Activated naive CD8-positive, alpha-beta T cell treated with anti-CD3 and anti-CD28 coated beads, Interleukin-2, amount 50 U/mL, for 24 hours (primary cell): ENCODE results near the gene THUMPD1.
A peak's percentile ranks its signal among the peaks of the same experiment; 100 is the strongest.
"Not testable (repeated sequence)": the region's sequence is repeated elsewhere in the genome, so short reads cannot be mapped to it uniquely, and the experiment has no call there.

Experiments
- ATAC-seq: fragments of 150-1000 bp; cut with Tn5 transposase; one replicate; pipeline ENCODE4 v1.10.0; 2021
- DNase-seq: peaks from one replicate; pipeline ENCODE4 v3.0.0; 2021
- H3K27ac Mint-ChIP-seq: one replicate; pipeline ENCODE4 v1.8.0; 2021; ENCODE audit warnings: mild to moderate bottlenecking, mixed read lengths
- H3K27me3 Mint-ChIP-seq: one replicate; pipeline ENCODE4 v1.8.0; 2021; ENCODE audit warnings: mixed read lengths
- H3K36me3 Mint-ChIP-seq: one replicate; pipeline ENCODE4 v1.8.0; 2021; ENCODE audit warnings: low read depth, mixed read lengths
- H3K4me1 Mint-ChIP-seq: one replicate; pipeline ENCODE4 v1.8.0; 2021; ENCODE audit warnings: mixed read lengths
- H3K4me3 Mint-ChIP-seq: one replicate; pipeline ENCODE4 v1.8.0; 2021; ENCODE audit warnings: mild to moderate bottlenecking, moderate library complexity, mixed read lengths
- H3K9me3 Mint-ChIP-seq: one replicate; pipeline ENCODE4 v1.8.0; 2021; ENCODE audit warnings: mixed read lengths

Gene THUMPD1

GRCh38 chr16:20762404-20763123 lies 20.9 kb upstream of the THUMPD1 start:
- H3K4me3 Mint-ChIP-seq: peak overlapping the region; percentile 90
- peaks cover 21% of the 10 kb centered on the region for H3K4me1 Mint-ChIP-seq

GRCh38 chr16:20761175-20761574 lies 19.6 kb upstream of the THUMPD1 start:
- H3K4me3 Mint-ChIP-seq: no peak overlapping the region
- ATAC-seq (no peak), DNase-seq (no peak)
- no peaks in the 10 kb centered on the region for H3K27me3 Mint-ChIP-seq
- peaks cover 21% of the 10 kb centered on the region for H3K4me1 Mint-ChIP-seq
- H3K36me3 Mint-ChIP-seq: no peaks in the 10 kb centered on the region
- H3K27ac Mint-ChIP-seq: no peak overlapping the region
- peaks cover 7% of the 10 kb centered on the region for H3K9me3 Mint-ChIP-seq

More at GRCh38 chr16:20762404-20763123, 20.9 kb upstream of the THUMPD1 start:
- peak overlapping the region; percentile 88 for H3K27ac Mint-ChIP-seq
- no peaks in the 10 kb centered on the region for H3K36me3 Mint-ChIP-seq
- H3K9me3 Mint-ChIP-seq: peaks cover 7% of the 10 kb centered on the region
- no peaks in the 10 kb centered on the region for H3K27me3 Mint-ChIP-seq
- no peak for DNase-seq
- ATAC-seq: no peak

GRCh38 chr16:20760346-20760745 lies 18.7 kb upstream of the THUMPD1 start:
- ATAC-seq (no peak), DNase-seq (no peak)
- no peaks in the 10 kb centered on the region for H3K36me3 Mint-ChIP-seq
- H3K9me3 Mint-ChIP-seq: peaks cover 7% of the 10 kb centered on the region
- H3K27me3 Mint-ChIP-seq: no peaks in the 10 kb centered on the region
- no peak overlapping the region for H3K27ac Mint-ChIP-seq
- peaks cover 19% of the 10 kb centered on the region for H3K4me1 Mint-ChIP-seq
- no peak overlapping the region for H3K4me3 Mint-ChIP-seq

GRCh38 chr16:20755799-20756198 lies 14.2 kb upstream of the THUMPD1 start:
- not testable (repeated sequence) for H3K4me3 Mint-ChIP-seq, H3K9me3 Mint-ChIP-seq, H3K27me3 Mint-ChIP-seq, ATAC-seq, H3K4me1 Mint-ChIP-seq, H3K36me3 Mint-ChIP-seq, DNase-seq, H3K27ac Mint-ChIP-seq

- peaks cover 2% of the 10 kb centered on the region for H3K27me3 Mint-ChIP-seq
- H3K9me3 Mint-ChIP-seq: peaks cover 8% of the 10 kb centered on the region
- DNase-seq: no peak
- H3K4me3 Mint-ChIP-seq: no peak overlapping the region
- no peak overlapping the region for H3K27ac Mint-ChIP-seq
- no peak for ATAC-seq
- H3K4me1 Mint-ChIP-seq: no peaks in the 10 kb centered on the region
- no peaks in the 10 kb centered on the region for H3K36me3 Mint-ChIP-seq
These were observed 13.6 kb upstream of the THUMPD1 start for GRCh38 chr16:20755238-20755637.

GRCh38 chr16:20753727-20754126 lies 12.1 kb upstream of the THUMPD1 start:
- Mint-ChIP-seq H3K4me1 (no peaks in the 10 kb centered on the region), H3K36me3 (no peaks in the 10 kb centered on the region), H3K27me3 (peaks cover 2% of the 10 kb centered on the region), H3K9me3 (peaks cover 8% of the 10 kb centered on the region), H3K4me3 (no peak overlapping the region), H3K27ac (no peak overlapping the region)
- DNase-seq (no peak), ATAC-seq (no peak)

GRCh38 chr16:20750558-20750957 lies 8.9 kb upstream of the THUMPD1 start:
- peaks cover 2% of the 10 kb centered on the region for H3K27me3 Mint-ChIP-seq
- H3K4me3 Mint-ChIP-seq: no peak overlapping the region
- H3K36me3 Mint-ChIP-seq: peaks cover 1% of the 10 kb centered on the region
- ATAC-seq: no peak
- peaks cover 19% of the 10 kb centered on the region for H3K9me3 Mint-ChIP-seq
- no peak overlapping the region for H3K27ac Mint-ChIP-seq
- no peak for DNase-seq
- no peaks in the 10 kb centered on the region for H3K4me1 Mint-ChIP-seq

GRCh38 chr16:20749474-20749873 lies 7.9 kb upstream of the THUMPD1 start:
- Mint-ChIP-seq H3K4me3 (no peak overlapping the region), H3K9me3 (peaks cover 13% of the 10 kb centered on the region), H3K36me3 (peaks cover 1% of the 10 kb centered on the region), H3K27ac (no peak overlapping the region), H3K4me1 (no peaks in the 10 kb centered on the region), H3K27me3 (peaks cover 2% of the 10 kb centered on the region)
- ATAC-seq (no peak), DNase-seq (no peak)

- Mint-ChIP-seq H3K4me1 (no peaks in the 10 kb centered on the region), H3K4me3 (no peak overlapping the region), H3K27me3 (no peaks in the 10 kb centered on the region), H3K36me3 (peaks cover 1% of the 10 kb centered on the region), H3K27ac (no peak overlapping the region), H3K9me3 (peaks cover 11% of the 10 kb centered on the region)
- no peak for DNase-seq
- no peak for ATAC-seq
These were observed 5.6 kb upstream of the THUMPD1 start for GRCh38 chr16:20747030-20747816.

- ATAC-seq: no peak
- peaks cover 3% of the 10 kb centered on the region for H3K4me1 Mint-ChIP-seq
These were observed 4.8 kb upstream of the THUMPD1 start for GRCh38 chr16:20746461-20746860.

GRCh38 chr16:20744922-20745440 lies 3.4 kb upstream of the THUMPD1 start:
- peaks cover 1% of the 10 kb centered on the region for H3K36me3 Mint-ChIP-seq
- ATAC-seq (no peak), DNase-seq (no peak)
- H3K9me3 Mint-ChIP-seq: peaks cover 11% of the 10 kb centered on the region
- no peak overlapping the region for H3K27ac Mint-ChIP-seq
- H3K27me3 Mint-ChIP-seq: no peaks in the 10 kb centered on the region
- peaks cover 11% of the 10 kb centered on the region for H3K4me1 Mint-ChIP-seq
- H3K4me3 Mint-ChIP-seq: no peak overlapping the region

More at GRCh38 chr16:20746461-20746860, 4.8 kb upstream of the THUMPD1 start:
- Mint-ChIP-seq H3K27ac (no peak overlapping the region), H3K4me3 (no peak overlapping the region), H3K36me3 (peaks cover 1% of the 10 kb centered on the region), H3K27me3 (no peaks in the 10 kb centered on the region), H3K9me3 (peaks cover 11% of the 10 kb centered on the region)
- DNase-seq: no peak

GRCh38 chr16:20743591-20743990 lies 2.0 kb upstream of the THUMPD1 start:
- Mint-ChIP-seq H3K27me3 (no peaks in the 10 kb centered on the region), H3K9me3 (peaks cover 11% of the 10 kb centered on the region), H3K4me1 (peaks cover 22% of the 10 kb centered on the region), H3K36me3 (peaks cover 4% of the 10 kb centered on the region), H3K4me3 (no peak overlapping the region), H3K27ac (no peak overlapping the region)
- ATAC-seq (no peak), DNase-seq (no peak)

- H3K27me3 Mint-ChIP-seq: no peaks in the 10 kb centered on the region
- peak overlapping the region; percentile 93 for H3K27ac Mint-ChIP-seq
- DNase-seq: peak; percentile 93
- peak; percentile 87 for ATAC-seq
- H3K9me3 Mint-ChIP-seq: no peaks in the 10 kb centered on the region
- peak overlapping the region; percentile 93 for H3K4me3 Mint-ChIP-seq
- peaks cover 34% of the 10 kb centered on the region for H3K4me1 Mint-ChIP-seq
- peaks cover 23% of the 10 kb centered on the region for H3K36me3 Mint-ChIP-seq
These were observed 607 bp downstream of the THUMPD1 start for GRCh38 chr16:20740901-20741521.

GRCh38 chr16:20740007-20740883 lies 1.4 kb downstream of the THUMPD1 start:
- ATAC-seq: no peak
- peak overlapping the region; percentile 93 for H3K4me3 Mint-ChIP-seq
- DNase-seq: peak; percentile 16
- H3K9me3 Mint-ChIP-seq: no peaks in the 10 kb centered on the region
- peak overlapping the region; percentile 93 for H3K27ac Mint-ChIP-seq
- H3K4me1 Mint-ChIP-seq: peaks cover 38% of the 10 kb centered on the region
- H3K27me3 Mint-ChIP-seq: no peaks in the 10 kb centered on the region
- H3K36me3 Mint-ChIP-seq: peaks cover 31% of the 10 kb centered on the region
